ENCODE measurements around the gene B3GALT4. TPM values are rescaled to one million over a fixed set of nuclear protein-coding genes. Genes with fewer than 3 reads are reported as not detected.
A peak's percentile ranks its signal among the peaks of the same experiment; 100 is the strongest.

Gene B3GALT4
- total and polyA plus RNA-seq, 2 of the 13 experiments (the other 11 are each of a cell fraction or from before 2014, with no cell fraction given): 0.04 to 0.27 TPM

- no peak for DNase-seq (ENCODE audit: low spot score)
- H4K20me1 ChIP-seq (ENCODE audit: insufficient read depth, low read length): peaks cover 6% of the 10 kb centered on the region; the same call in 1 of the 2 replicates
- peak; percentile 42; the same call in 1 of the 2 replicates for TF ChIP-seq ZBTB33 (CRISPR knock-in tag; IDR thresholded peaks at IDR 0.05)
- no peak for TF ChIP-seq ZNF24 (IDR thresholded peaks at IDR 0.05)
- no peak for TF ChIP-seq ISL2 (CRISPR knock-in tag; IDR thresholded peaks at IDR 0.05)
- TF ChIP-seq HNRNPH1 (optimal IDR thresholded peaks at IDR 0.05; ENCODE audit: low read depth, low read length): no peak
- 0 out of 2 replicates have a peak, but pooled peaks have one; percentile 30 for TF ChIP-seq ZBTB7A (CRISPR knock-in tag; IDR thresholded peaks at IDR 0.05)
- 0 out of 2 replicates have a peak, but pooled peaks have one; percentile 30 for TF ChIP-seq HIVEP1 (CRISPR knock-in tag; IDR thresholded peaks at IDR 0.05)
- TF ChIP-seq, protein P1, sequence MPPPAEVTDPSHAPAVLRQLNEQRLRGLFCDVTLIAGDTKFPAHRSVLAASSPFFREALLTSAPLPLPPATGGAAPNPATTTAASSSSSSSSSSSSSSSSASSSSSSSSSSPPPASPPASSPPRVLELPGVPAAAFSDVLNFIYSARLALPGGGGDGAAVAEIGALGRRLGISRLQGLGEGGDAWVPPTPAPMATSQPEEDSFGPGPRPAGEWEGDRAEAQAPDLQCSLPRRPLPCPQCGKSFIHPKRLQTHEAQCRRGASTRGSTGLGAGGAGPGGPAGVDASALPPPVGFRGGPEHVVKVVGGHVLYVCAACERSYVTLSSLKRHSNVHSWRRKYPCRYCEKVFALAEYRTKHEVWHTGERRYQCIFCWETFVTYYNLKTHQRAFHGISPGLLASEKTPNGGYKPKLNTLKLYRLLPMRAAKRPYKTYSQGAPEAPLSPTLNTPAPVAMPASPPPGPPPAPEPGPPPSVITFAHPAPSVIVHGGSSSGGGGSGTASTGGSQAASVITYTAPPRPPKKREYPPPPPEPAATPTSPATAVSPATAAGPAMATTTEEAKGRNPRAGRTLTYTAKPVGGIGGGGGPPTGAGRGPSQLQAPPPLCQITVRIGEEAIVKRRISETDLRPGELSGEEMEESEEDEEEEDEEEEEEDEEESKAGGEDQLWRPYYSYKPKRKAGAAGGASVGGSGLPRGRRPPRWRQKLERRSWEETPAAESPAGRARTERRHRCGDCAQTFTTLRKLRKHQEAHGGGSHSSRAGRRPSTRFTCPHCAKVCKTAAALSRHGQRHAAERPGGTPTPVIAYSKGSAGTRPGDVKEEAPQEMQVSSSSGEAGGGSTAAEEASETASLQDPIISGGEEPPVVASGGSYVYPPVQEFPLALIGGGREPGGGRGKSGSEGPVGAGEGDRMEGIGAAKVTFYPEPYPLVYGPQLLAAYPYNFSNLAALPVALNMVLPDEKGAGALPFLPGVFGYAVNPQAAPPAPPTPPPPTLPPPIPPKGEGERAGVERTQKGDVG (CRISPR knock-in tag; IDR thresholded peaks at IDR 0.05; ENCODE audit: borderline replicate concordance): peak; percentile 5; the same call in 1 of the 2 replicates
- no peak for TF ChIP-seq ZNF546 (CRISPR knock-in tag; conservative IDR thresholded peaks at IDR 0.05)
- TF ChIP-seq ZMAT5 (CRISPR knock-in tag; IDR thresholded peaks at IDR 0.05; ENCODE audit: borderline replicate concordance, low read depth): no peak
- TF ChIP-seq RBM39 (IDR thresholded peaks at IDR 0.05; ENCODE audit: low read depth, low read length, poor library complexity, severe bottlenecking): peak; percentile 43
- TF ChIP-seq RORA (CRISPR knock-in tag; IDR thresholded peaks at IDR 0.05): no peak
- 0 out of 2 replicates have a peak, but pooled peaks have one; percentile 34 for TF ChIP-seq ZNF225 (CRISPR knock-in tag; IDR thresholded peaks at IDR 0.05)
- TF ChIP-seq GTF3A (CRISPR knock-in tag; conservative IDR thresholded peaks at IDR 0.05): no peak
- H3K4me1 ChIP-seq (ENCODE audit: insufficient read depth, low read length): peaks cover 3% of the 10 kb centered on the region; the same call in 1 of the 2 replicates
- no peak for FAIRE-seq
- no peak overlapping the region for H2AFZ ChIP-seq (ENCODE audit: low read length)
- no peak for ATAC-seq
- no peak overlapping the region for H3K4me2 ChIP-seq (ENCODE audit: low read depth, low read length)
- intact Hi-C loops (cut with micrococcal nuclease; ENCODE audit: unreplicated experiment): loop anchor here (1.0 kb wide), 3 partner anchors 19 to 111 kb away; partner anchors contain the start of gene KIFC1
- in situ Hi-C loops (cut with HindIII; ENCODE audit: extremely low pct_ligation_motif_present, low pct_unique_long_range_greater_than_20kb): loop anchor here (25.0 kb wide), 1 partner anchor 132 kb away; the partner anchor contains the start of genes CUTA, PHF1 and SYNGAP1
- H3K9me3 ChIP-seq (ENCODE audit: low read length): no peaks in the 10 kb centered on the region
- H3K27ac ChIP-seq (ENCODE audit: extremely low read length, insufficient read depth, low read length): peak overlapping the region; percentile 48
- CTCF ChIA-PET (ENCODE audit: low intra/inter-chr PET ratio, low total read pairs): interaction anchor here (0.7 to 3.2 kb wide), 6 partner anchors 19 to 145 kb away, joined by 3 to 52 read pairs (median 10); partner anchors contain the start of genes KIFC1 and RGL2
- H3K27me3 ChIP-seq (ENCODE audit: control insufficient read depth in 1 of 2, insufficient read depth in 2 of 2, low read length in 2 of 2): no peaks in the 10 kb centered on the region
- WGBS (ENCODE audit: low lambda C conversion rate): 97% methylated on average over 6 of the region's 6 CpGs
- H3K79me2 ChIP-seq (ENCODE audit: insufficient read depth, low read length): peaks cover under 1% of the 10 kb centered on the region
- H3K4me3 ChIP-seq (replicated peaks in 1 of 3; ENCODE audit: insufficient read depth in 1 of 3, low read depth in 2 of 3, low read length in 3 of 3): no peak overlapping the region
- POLR2A ChIA-PET: interaction anchor here (2.2 to 4.7 kb wide), 2 partner anchors 8 to 19 kb away, joined by 5 to 20 read pairs; partner anchors contain the start of genes RPS18 and VPS52
- no TSS peak for BruUV-seq (replicated peaks)
- peaks cover 15 to 56% of the 10 kb centered on the region in 2 experiments for H3K36me3 ChIP-seq (replicated peaks in 1 of 2; ENCODE audit: control insufficient read depth in 1 of 2, insufficient read depth in 2 of 2, low read length in 2 of 2)
- H3K9ac ChIP-seq (ENCODE audit: insufficient read depth, low read depth, low read length): no peak overlapping the region
Measured at GRCh38 chr6:33280539-33280938, 3.6 kb downstream of the B3GALT4 start.
